ENCODE data around the gene FGR.

FGR gene

DNA sequence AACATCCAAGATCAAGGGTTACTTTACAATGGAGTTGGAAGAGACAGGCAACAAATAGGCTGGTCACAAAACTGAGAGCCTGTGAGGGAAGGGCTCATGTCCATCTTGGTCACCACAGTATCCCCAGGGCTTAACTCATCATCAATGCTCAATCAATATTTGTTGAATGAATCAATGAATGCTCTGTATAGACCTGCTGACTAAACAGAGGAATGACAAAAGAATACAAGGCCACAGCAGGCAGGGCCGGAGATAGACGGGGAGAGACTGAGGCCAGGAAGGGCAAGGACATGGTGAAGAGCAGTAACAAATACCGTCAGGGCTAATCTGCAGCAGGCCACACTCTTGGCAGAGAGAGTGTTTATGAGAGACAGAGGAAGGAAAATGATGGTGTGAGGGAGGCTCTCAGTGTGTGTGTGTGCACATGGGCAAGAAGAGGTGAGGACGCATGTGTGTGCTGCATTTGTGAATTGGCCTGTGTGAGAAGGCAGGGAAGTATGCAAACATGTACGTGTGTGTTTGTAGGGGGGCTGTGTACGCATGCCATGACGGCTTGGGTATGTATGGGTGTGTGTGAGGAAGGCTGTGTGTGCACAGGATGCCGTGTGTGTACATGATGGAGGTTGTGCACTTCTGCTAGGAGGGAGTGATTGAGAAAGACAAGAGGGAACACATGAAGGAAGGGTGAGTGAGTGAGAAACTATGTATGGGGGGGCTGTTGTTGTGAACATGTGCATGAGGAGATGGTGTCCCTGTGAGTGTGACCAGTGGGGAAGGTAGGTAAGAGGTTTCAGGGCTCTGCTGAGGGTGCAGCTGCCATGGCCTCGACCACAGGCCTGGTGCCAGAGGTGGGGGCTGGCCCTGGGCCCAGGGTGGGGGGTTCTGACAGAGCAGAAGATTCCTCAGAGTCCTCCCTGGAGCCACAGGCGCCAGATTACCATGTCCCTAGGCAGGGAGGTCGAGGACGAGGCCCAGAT lies 46.4 kb downstream of the FGR start:
- DNase-seq (ENCODE audit: low read depth), result peak; percentile 82

GRCh38 chr1:27585684-27586083 lies 49.3 kb downstream of the FGR start:
- DNase-seq (ENCODE audit: low read depth), result no peak

DNA sequence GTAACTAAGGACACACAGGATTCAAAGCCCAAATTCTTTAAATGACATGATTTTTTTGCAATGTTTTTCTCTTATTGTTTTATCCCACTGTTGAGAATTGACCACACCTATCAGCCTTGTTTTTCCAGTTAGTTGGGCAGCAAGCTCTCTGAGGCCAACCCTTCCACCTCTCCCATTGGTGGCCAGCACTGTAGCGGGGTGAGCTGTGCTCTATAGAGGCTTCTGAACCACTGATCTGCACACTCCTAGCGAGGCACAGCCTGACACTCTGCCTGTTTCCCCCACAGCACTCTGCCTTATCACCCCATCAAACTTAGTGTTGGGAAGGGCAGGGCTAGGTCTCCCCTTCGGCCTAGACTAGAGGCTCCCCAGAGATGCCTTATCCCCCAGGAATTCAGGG lies 50.5 kb downstream of the FGR start:
- DNase-seq (ENCODE audit: low read depth), result no peak

DNA sequence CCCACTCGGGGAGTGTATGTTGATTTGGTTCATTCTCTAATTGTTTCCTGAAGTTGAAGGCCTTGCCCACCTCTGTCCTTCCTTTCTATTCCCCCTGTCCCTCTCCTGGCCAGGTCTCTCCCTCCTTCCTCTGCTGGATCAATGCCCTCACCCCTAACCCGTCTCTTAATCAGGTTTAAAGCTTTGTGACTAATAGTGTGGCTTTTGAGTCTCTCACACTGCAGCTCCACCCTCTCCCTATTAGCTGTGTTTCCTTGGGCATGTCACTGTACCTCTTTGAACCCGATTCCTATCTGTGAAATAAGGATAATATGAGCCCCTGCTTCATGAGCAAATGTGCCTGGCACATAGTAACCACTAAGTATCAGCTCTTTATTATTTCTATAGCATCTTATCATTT lies 51.5 kb downstream of the FGR start:
- no peak for DNase-seq (ENCODE audit: low read depth)

- no peak for DNase-seq (ENCODE audit: low read depth)
Observed at GRCh38 chr1:27581823-27582243, 53.2 kb downstream of the FGR start.

DNA sequence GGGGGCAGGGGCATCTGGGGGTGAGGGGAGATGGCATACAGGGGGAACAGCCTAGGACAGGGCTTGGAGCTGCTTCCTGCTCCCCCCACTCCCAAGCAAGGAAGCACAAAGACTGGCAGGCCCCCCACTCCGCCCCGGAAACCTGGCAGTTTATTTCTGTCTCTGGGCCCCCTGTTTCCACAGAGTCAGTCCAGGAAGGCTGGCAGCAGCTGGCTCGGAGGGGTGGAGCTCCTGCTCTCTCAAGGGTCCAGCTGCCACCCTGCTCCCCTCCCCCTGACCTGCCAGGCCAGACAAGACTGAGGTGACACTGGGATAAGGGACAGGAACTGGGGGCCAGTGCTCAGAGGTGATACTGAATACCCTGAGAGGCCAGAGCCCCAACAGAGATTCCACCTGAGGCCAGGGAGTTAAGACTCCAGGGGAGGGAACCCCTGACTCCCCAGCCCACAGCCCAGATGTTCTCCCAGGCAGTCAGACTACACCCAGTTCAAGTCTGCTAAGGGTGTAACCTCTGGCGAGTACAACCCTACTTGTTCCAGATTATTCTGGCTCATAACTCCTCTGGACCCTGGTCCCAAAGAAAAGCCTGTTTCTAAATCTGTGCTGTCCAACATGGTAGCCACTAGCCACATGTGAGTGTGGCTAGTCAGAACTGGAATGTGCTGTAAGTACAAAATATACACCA lies 57.3 kb downstream of the FGR start:
- DNase-seq (ENCODE audit: low read depth), result no peak

- DNase-seq (ENCODE audit: low read depth), result no peak
Observed at GRCh38 chr1:27576806-27577227, 58.2 kb downstream of the FGR start.

DNA sequence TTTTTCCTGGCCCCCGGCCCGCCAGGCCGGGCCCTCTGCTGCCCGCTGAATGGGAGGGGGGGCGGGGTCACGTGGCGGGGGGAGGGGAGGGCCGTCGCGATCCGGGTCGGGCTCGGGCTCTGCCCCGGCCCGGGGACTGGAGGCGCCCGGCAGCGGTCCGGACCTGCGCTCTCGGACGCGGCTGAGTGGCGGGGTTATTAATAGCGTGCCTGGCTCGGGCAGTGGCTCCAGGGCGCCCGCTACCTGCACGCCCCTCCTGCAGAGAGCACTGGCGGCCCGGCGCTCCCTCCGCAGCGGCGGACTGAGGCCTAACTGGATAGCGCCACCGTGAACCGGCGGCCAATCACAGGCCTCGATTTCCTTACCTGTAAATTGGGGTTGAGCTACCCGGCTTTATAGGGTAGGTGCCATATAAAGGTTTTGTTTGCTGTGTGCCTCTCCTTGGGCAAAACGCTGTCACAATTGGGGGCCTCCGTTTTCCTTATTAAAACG lies 59.1 kb downstream of the FGR start:
- DNase-seq (ENCODE audit: low read depth), result peak; percentile 40

DNA sequence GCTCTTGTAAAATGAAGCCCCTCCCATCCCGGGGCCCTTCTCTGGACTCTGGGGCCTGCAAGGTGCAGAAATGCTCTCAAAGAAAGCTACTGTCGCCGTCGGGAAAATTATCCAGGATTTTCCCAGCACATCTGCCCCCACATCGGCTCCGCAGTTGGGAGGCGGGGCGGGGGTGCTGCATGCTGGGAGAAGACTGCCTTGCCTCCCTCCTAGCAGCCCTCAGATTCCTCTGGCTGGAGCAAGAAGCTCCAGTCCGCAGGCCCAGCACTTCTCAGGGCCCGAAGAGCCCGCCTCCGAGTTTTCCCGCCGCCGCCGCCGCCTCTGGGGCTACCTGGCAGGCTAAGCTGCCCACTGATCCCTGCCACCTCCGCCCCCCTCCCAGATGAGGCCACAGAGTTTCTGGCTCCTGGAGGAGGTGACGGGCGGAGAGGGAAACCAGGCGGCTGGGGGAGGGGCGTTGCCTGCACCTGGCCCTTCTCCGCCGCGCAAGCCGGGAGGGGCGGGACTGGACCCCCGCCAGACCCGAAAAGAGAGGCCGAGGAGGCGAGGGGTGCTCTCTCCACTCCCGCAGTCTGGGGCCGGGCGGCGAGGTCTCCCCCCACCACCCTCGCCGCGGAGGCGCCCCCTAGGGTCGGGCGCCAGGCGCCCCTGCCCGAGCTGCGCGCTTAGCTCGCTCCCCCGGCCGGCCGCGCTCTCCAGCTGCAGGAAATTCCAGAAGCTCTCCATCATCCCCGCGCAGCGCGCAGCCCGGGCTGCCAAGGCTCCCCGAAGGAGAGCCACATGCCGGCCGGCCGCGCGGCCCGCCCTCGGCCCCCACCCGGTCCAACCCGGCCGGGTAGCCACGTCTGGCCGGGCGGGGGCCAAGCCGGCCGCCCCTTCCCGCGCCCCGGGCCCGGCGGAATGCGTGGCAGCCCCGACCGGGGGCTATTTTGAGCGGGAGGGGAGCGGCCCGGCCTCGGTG lies 59.8 kb downstream of the FGR start:
- peak; percentile 92 for DNase-seq (ENCODE audit: low read depth)

- DNase-seq (ENCODE audit: low read depth), result no peak
Observed at GRCh38 chr1:27574001-27574781, 60.8 kb downstream of the FGR start.

DNA sequence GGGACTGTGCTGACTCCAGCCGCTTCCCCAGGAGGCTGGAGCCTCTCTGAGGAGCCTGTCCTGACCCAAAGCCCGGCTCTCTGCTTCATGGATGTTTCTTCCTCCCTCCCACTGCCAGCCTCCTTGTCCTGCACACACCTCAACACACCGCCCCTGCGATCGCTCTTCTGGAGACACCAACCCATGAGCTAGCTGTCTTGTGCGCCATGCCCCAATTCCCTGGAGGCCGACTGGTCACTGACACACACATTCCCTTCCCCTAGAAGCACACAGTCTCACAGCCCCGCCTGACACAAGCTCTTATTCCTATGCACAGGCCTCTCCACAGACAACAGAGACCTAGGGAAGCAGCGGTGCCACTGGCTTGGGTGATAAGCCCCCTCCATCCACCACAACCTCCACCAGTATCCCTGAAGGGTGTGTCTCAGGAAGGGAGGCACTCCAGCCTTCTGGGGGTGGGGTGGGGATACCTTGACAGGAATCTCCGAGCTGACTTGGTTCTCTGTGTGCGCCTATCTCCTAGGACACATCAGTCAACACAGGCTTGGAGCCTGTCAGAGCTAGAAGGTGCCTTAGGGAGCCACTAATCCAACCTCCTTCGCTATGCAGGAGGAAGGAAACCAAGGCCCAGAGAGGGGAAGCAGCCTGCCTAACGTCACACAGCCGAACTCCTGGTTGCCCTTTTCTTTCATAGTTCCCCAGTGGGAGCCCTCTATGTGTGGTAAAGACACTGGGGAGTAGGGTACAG lies 62.1 kb downstream of the FGR start:
- no peak for DNase-seq (ENCODE audit: low read depth)

GRCh38 chr1:27572019-27572678 lies 62.8 kb downstream of the FGR start:
- no peak for DNase-seq (ENCODE audit: low read depth)

GRCh38 chr1:27571439-27572018 lies 63.5 kb downstream of the FGR start:
- DNase-seq (ENCODE audit: low read depth), result no peak

- no peak for DNase-seq (ENCODE audit: low read depth)
Observed at GRCh38 chr1:27570784-27571183, 64.2 kb downstream of the FGR start.

- DNase-seq (ENCODE audit: low read depth), result no peak
Observed at GRCh38 chr1:27570356-27570755, 64.6 kb downstream of the FGR start.

GRCh38 chr1:27569506-27570291 lies 65.3 kb downstream of the FGR start:
- no peak for DNase-seq (ENCODE audit: low read depth)

DNA sequence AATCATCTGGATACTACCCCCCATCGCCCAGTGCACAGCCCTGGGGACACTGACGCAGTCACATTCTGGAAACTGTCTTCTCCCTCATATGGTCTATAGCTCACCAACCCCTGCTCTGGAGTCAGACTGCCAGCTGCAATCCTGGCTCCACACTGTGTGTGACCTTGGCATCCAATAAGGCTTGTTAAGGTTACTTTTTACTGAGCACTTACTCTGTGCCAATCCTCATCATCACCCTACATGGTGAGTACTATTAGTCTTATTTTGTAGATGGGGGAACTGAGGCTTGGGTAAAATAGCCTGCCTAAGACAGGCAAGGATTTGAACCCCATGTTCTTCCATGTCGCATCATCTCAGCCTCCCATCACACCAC lies 65.9 kb downstream of the FGR start:
- no peak for DNase-seq (ENCODE audit: low read depth)

GRCh38 chr1:27568300-27569087 lies 66.5 kb downstream of the FGR start:
- peak; percentile 95 for DNase-seq (ENCODE audit: low read depth)
